ENCODE results near the gene DRD2. TPM values are rescaled to one million over a fixed set of nuclear protein-coding genes. Genes with fewer than 3 reads are reported as not detected.
A peak's percentile ranks its signal among the peaks of the same experiment; 100 is the strongest.

DRD2 gene
- total and polyA plus RNA-seq, 2 experiments from 2014 or later, result 0.07 to 0.24 TPM

- DNase-seq (ENCODE audit: low read depth in 1 of 2, low spot score in 1 of 2), result no peak
- Histone ChIP-seq H3K27ac (no peak overlapping the region), H3K9me3 (ENCODE audit: low read depth) (no peaks in the 10 kb centered on the region), H3K36me3 (no peaks in the 10 kb centered on the region), H3K27me3 (peaks cover 7% of the 10 kb centered on the region), H3K4me3 (no peak overlapping the region), H3K4me1 (ENCODE audit: low read depth) (peaks cover 7% of the 10 kb centered on the region)
- TF ChIP-seq, protein P1, sequence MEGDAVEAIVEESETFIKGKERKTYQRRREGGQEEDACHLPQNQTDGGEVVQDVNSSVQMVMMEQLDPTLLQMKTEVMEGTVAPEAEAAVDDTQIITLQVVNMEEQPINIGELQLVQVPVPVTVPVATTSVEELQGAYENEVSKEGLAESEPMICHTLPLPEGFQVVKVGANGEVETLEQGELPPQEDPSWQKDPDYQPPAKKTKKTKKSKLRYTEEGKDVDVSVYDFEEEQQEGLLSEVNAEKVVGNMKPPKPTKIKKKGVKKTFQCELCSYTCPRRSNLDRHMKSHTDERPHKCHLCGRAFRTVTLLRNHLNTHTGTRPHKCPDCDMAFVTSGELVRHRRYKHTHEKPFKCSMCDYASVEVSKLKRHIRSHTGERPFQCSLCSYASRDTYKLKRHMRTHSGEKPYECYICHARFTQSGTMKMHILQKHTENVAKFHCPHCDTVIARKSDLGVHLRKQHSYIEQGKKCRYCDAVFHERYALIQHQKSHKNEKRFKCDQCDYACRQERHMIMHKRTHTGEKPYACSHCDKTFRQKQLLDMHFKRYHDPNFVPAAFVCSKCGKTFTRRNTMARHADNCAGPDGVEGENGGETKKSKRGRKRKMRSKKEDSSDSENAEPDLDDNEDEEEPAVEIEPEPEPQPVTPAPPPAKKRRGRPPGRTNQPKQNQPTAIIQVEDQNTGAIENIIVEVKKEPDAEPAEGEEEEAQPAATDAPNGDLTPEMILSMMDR (IDR thresholded peaks at IDR 0.05; ENCODE audit: low read depth, low read length), result no peak
Measured at GRCh38 chr11:113385749-113386148, 89.4 kb downstream of the DRD2 start.

- peaks cover 7% of the 10 kb centered on the region for H3K4me1 ChIP-seq (ENCODE audit: low read depth)
- peaks cover 7% of the 10 kb centered on the region for H3K27me3 ChIP-seq
- H3K4me3 ChIP-seq, result no peak overlapping the region
- TF ChIP-seq, protein P1 (IDR thresholded peaks at IDR 0.05; ENCODE audit: low read depth, low read length), result no peak
- H3K9me3 ChIP-seq (ENCODE audit: low read depth), result no peaks in the 10 kb centered on the region
- peak; percentile 17 to 94 for DNase-seq (ENCODE audit: low read depth in 1 of 2, low spot score in 1 of 2)
- no peak overlapping the region for H3K27ac ChIP-seq
- no peaks in the 10 kb centered on the region for H3K36me3 ChIP-seq
Measured at GRCh38 chr11:113384551-113384950, 90.6 kb downstream of the DRD2 start.

DNA sequence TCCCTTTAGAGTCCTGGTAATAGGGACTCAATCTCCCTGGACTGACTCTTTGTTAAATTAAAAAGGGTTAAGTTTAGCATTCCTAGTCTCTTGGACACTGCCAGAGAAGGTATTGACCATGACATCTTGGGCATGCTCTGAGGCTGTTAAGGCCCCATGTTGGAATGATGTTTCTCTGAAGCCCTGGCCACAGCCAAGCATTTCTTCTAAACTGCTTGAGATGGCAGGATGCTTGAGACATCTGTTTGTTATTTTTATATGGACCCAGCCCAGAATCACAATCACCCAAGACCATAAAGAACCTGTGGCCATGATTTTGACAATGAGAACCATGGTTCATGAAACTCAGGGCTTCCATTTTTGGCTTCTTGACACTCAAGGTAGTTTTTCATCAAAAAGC is 93.1 kb downstream of the DRD2 start:
- DNase-seq (ENCODE audit: low read depth in 1 of 2, low spot score in 1 of 2), result no peak
- TF ChIP-seq, protein P1 (IDR thresholded peaks at IDR 0.05; ENCODE audit: low read depth, low read length), result no peak
- Histone ChIP-seq H3K9me3 (ENCODE audit: low read depth) (no peaks in the 10 kb centered on the region), H3K4me3 (no peak overlapping the region), H3K36me3 (no peaks in the 10 kb centered on the region), H3K4me1 (ENCODE audit: low read depth) (peaks cover 17% of the 10 kb centered on the region), H3K27ac (no peak overlapping the region), H3K27me3 (no peaks in the 10 kb centered on the region)

DNA sequence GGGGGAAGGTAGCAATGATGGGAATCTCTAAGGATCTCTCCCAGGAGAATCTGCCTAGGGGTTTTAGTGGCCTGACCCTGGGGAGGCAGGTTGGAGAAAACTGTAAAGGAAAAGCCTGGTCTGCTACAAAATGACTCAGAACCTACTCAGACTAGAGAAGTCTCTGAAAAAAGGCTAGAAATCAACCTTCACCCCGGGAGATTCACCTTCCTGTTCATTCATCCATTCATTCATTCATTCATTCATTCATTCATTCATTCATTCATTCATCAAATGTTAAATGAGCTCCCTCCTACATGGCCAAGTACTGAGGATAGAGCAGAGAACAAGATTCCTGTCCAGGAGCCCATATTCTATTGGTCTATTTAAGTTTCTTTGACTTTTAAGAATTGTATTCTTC is 96.5 kb downstream of the DRD2 start:
- Histone ChIP-seq H3K27ac (no peak overlapping the region), H3K4me3 (no peak overlapping the region), H3K9me3 (ENCODE audit: low read depth) (no peaks in the 10 kb centered on the region), H3K27me3 (no peaks in the 10 kb centered on the region), H3K36me3 (no peaks in the 10 kb centered on the region), H3K4me1 (ENCODE audit: low read depth) (peaks cover 40% of the 10 kb centered on the region)
- no peak for DNase-seq (ENCODE audit: low read depth in 1 of 2, low spot score in 1 of 2)
- TF ChIP-seq, protein P1 (IDR thresholded peaks at IDR 0.05; ENCODE audit: low read depth, low read length), result no peak

GRCh38 chr11:113377681-113378412 is 97.4 kb downstream of the DRD2 start:
- DNase-seq (ENCODE audit: low read depth in 1 of 2, low spot score in 1 of 2), result peak in 1 of 2 donors; percentile 40
- no peaks in the 10 kb centered on the region for H3K27me3 ChIP-seq
- no peaks in the 10 kb centered on the region for H3K36me3 ChIP-seq
- H3K4me1 ChIP-seq (ENCODE audit: low read depth), result peaks cover 39% of the 10 kb centered on the region
- H3K27ac ChIP-seq, result peak overlapping the region; percentile 35
- TF ChIP-seq, protein P1 (IDR thresholded peaks at IDR 0.05; ENCODE audit: low read depth, low read length), result no peak
- H3K4me3 ChIP-seq, result no peak overlapping the region
- H3K9me3 ChIP-seq (ENCODE audit: low read depth), result no peaks in the 10 kb centered on the region
